ENCODE results near the gene TM9SF1. TPM values are rescaled to one million over a fixed set of nuclear protein-coding genes. Genes with fewer than 3 reads are reported as not detected.
A peak's percentile ranks its signal among the peaks of the same experiment; 100 is the strongest.
"Not testable (repeated sequence)": the region's sequence is repeated elsewhere in the genome, so short reads cannot be mapped to it uniquely, and the experiment has no call there.

TM9SF1 gene
- total RNA-seq, 3 donors from 2014 or later (not counting 1 experiment from before 2014, with no cell fraction given), result 15.2 to 32.1 (median 28.7) TPM

DNA sequence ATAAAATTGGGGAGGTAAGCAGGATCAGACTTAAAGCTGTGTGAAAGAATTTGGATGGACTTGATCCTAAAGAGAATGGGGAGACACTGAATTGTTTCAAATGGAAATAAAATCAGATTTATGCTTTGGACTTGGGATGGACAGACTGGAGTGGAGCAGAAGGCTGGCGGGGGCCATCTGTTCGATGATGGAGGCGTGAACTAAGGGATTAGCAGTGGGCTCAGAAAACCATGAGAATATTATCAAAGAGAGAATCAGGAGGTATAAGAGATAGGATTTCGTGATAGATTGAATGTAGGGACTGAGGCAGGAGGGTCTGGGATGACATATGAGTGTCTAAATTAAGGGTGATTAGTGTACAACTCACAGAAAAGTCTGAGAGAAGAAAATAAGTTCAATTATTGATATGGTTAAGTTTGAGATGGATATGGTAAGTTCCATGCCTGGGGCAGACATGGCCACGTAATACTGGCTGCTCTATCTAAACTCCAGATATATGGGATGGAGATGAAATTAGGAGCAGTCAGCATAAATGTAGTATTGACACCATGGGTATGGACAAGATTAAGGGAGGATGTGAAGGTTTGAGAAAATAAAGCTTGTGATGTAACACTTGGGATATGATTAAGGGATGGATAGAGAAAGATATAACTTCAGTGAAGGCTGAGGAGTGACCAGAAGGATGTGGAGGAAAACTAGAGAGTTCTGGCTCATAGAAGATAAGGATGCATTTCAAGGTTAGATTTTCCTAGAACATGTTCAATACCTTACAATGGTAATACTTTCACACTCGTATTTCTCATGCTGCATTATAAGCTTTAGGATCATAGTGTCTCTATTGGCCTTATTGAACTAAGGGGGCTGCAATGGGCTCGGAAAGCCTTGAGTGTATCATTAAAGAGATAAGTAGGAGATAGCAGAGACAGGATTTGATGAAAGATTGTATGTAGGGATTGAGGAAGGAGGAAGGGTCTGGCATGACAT lies 9.2 kb upstream of the TM9SF1 start:
- ATAC-seq (no peak), DNase-seq (no peak)
- no peaks in the 10 kb centered on the region for H3K27me3 ChIP-seq (ENCODE audit: control insufficient read depth, insufficient read depth, low read length)
- Mint-ChIP-seq H3K9me3 (no peaks in the 10 kb centered on the region), H3K36me3 (peaks cover 7% of the 10 kb centered on the region), H3K4me1 (peaks cover 21 to 27% of the 10 kb centered on the region in 2 donors), H3K27ac (peak overlapping the region; percentile 5 to 86), H3K27me3 (ENCODE audit: low read depth in 2 of 2) (no peaks in the 10 kb centered on the region), H3K4me3 (no peak overlapping the region)
- H3K27ac ChIP-seq (ENCODE audit: low read length), result no peak overlapping the region
- H3K4me3 ChIP-seq (ENCODE audit: low read length), result no peak overlapping the region
- no peak for TF ChIP-seq CTCF (IDR thresholded peaks at IDR 0.05)
- peaks cover 13% of the 10 kb centered on the region for H3K4me1 ChIP-seq (ENCODE audit: control insufficient read depth, insufficient read depth, low read length)
- peaks cover 41% of the 10 kb centered on the region for H3K36me3 ChIP-seq (ENCODE audit: control insufficient read depth, insufficient read depth, low read length)
- WGBS (ENCODE audit: insufficient coverage), result 97% methylated on average over 7 of the region's 7 CpGs
- H3K9me3 ChIP-seq (ENCODE audit: control insufficient read depth, insufficient read depth, low read length), result no peaks in the 10 kb centered on the region
- intact Hi-C loops (cut with micrococcal nuclease), result no loop called here

GRCh38 chr14:24203249-24203886 lies 8.1 kb upstream of the TM9SF1 start:
- H3K27ac Mint-ChIP-seq; H3K9me3 Mint-ChIP-seq; H3K36me3 Mint-ChIP-seq; H3K9me3 ChIP-seq (ENCODE audit: control insufficient read depth, insufficient read depth, low read length); ATAC-seq; intact Hi-C loops (cut with micrococcal nuclease); DNase-seq; H3K4me3 Mint-ChIP-seq; H3K27me3 Mint-ChIP-seq (ENCODE audit: low read depth in 2 of 2); H3K27me3 ChIP-seq (ENCODE audit: control insufficient read depth, insufficient read depth, low read length); H3K4me3 ChIP-seq (ENCODE audit: low read length); H3K27ac ChIP-seq (ENCODE audit: low read length): not testable (repeated sequence)
- H3K4me1 ChIP-seq (ENCODE audit: control insufficient read depth, insufficient read depth, low read length), result peaks cover 17% of the 10 kb centered on the region
- peaks cover 34% of the 10 kb centered on the region for H3K36me3 ChIP-seq (ENCODE audit: control insufficient read depth, insufficient read depth, low read length)
- H3K4me1 Mint-ChIP-seq, result peaks cover 30 to 36% of the 10 kb centered on the region in 2 donors
- WGBS (ENCODE audit: insufficient coverage), result 98% methylated on average over 14 of the region's 16 CpGs

- H3K27me3 ChIP-seq (ENCODE audit: control insufficient read depth, insufficient read depth, low read length); DNase-seq; H3K27me3 Mint-ChIP-seq (ENCODE audit: low read depth in 2 of 2); H3K9me3 Mint-ChIP-seq; H3K36me3 Mint-ChIP-seq; ATAC-seq; H3K27ac Mint-ChIP-seq; H3K27ac ChIP-seq (ENCODE audit: low read length); intact Hi-C loops (cut with micrococcal nuclease); H3K4me3 ChIP-seq (ENCODE audit: low read length); H3K9me3 ChIP-seq (ENCODE audit: control insufficient read depth, insufficient read depth, low read length); H3K4me3 Mint-ChIP-seq: not testable (repeated sequence)
- peaks cover 26 to 31% of the 10 kb centered on the region in 2 donors for H3K4me1 Mint-ChIP-seq
- H3K36me3 ChIP-seq (ENCODE audit: control insufficient read depth, insufficient read depth, low read length), result peaks cover 26% of the 10 kb centered on the region
- 98% methylated on average over 8 of the region's 8 CpGs for WGBS (ENCODE audit: insufficient coverage)
- peaks cover 12% of the 10 kb centered on the region for H3K4me1 ChIP-seq (ENCODE audit: control insufficient read depth, insufficient read depth, low read length)
Measured at GRCh38 chr14:24202538-24202937, 7.3 kb upstream of the TM9SF1 start.

DNA sequence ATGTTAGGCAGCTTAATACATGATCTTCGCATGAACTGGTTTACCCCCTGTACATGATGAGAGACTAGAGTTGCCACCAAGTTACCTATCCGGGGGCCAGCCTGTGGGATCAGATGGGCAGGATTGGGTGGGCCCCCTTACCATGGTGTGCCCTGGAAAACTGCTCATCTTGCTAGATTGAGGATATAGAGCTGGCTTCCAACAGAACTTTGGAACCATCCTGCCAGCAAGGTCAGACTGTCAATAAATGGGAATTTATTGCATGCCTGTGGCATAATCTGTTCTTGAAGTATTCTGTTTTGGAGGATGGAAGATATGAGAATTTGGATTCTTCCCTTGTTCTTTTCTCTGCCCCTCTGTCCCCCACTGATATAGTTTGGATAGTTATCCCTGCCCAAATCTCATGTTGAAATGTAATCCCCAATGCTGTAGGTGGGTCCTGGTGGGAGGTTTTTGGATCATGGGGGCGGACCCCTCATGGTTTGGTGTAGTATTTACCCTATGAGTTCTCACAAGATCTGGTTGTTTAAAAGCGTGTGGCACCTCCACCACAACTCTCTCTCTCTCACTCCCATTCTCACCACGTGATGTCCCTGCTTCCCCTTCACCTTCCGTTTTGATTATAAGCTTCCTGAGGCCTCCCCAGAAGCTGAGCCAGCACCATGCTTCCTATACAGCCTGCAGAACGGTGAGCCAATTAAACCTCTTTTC lies 3.7 kb upstream of the TM9SF1 start:
- Mint-ChIP-seq H3K4me3 (peak overlapping the region; percentile 63), H3K4me1 (peaks cover 42 to 44% of the 10 kb centered on the region in 2 donors), H3K36me3 (peaks cover 7% of the 10 kb centered on the region), H3K27ac (peak overlapping the region; percentile 5 to 70), H3K27me3 (ENCODE audit: low read depth in 2 of 2) (no peaks in the 10 kb centered on the region), H3K9me3 (no peaks in the 10 kb centered on the region)
- peaks cover 9% of the 10 kb centered on the region for H3K36me3 ChIP-seq (ENCODE audit: control insufficient read depth, insufficient read depth, low read length)
- H3K27me3 ChIP-seq (ENCODE audit: control insufficient read depth, insufficient read depth, low read length), result no peaks in the 10 kb centered on the region
- H3K4me3 ChIP-seq (ENCODE audit: low read length), result no peak overlapping the region
- no peak for DNase-seq
- H3K27ac ChIP-seq (ENCODE audit: low read length), result no peak overlapping the region
- ATAC-seq, result no peak
- intact Hi-C loops (cut with micrococcal nuclease), result loop anchor here (5.0 kb wide), 1 partner anchor 33 kb away; the partner anchor contains the start of genes GMPR2 and NEDD8
- no peaks in the 10 kb centered on the region for H3K9me3 ChIP-seq (ENCODE audit: control insufficient read depth, insufficient read depth, low read length)
- 64% methylated on average over 5 of the region's 7 CpGs for WGBS (ENCODE audit: insufficient coverage)
- TF ChIP-seq CTCF (IDR thresholded peaks at IDR 0.05), result no peak
- peaks cover 30% of the 10 kb centered on the region for H3K4me1 ChIP-seq (ENCODE audit: control insufficient read depth, insufficient read depth, low read length)

Data from natural killer cell (primary cell).